PC-3 (cell line): Measurements from ENCODE around the gene DAPK1. TPM values are rescaled to one million over a fixed set of nuclear protein-coding genes. Genes with fewer than 3 reads are reported as not detected.

ENCODE experiments used
- ATAC-seq: fragments of 200-7000 bp; cut with Tn5 transposase; 2 replicates; pipeline ENCODE4 v1.9.1; 2020; ENCODE audit warnings: mild to moderate bottlenecking, moderate library complexity
- BruUV-seq: library from RNA; stranded (reverse); fragments of 400-500 nt; replicated peaks from 2 replicates; lab custom pipeline; 2021; lab: Mats Ljungman, UMichigan
- CTCF ChIA-PET: fragments of 300-600 bp; sonication (Branson Sonifier 250); formaldehyde crosslinking; loops from one replicate; lab custom pipeline; 2022; ENCODE audit warnings: antibody characterized with exemption; lab: Charles Lee
- POLR2A ChIA-PET: fragments of 300-600 bp; sonication (Branson Sonifier 250); formaldehyde crosslinking; loops from one replicate; lab custom pipeline; 2022; ENCODE audit warnings: antibody characterized with exemption; ENCODE audit not compliant: unreplicated experiment; lab: Charles Lee
- DNase-seq: peaks from one replicate; pipeline ENCODE4 v3.0.0-alpha.2; 2015
- H2AFZ ChIP-seq: fragments of 300-600 bp; sonication (generic); 2 replicates; pipeline ENCODE4 v1.6.0; 2016; ENCODE audit warnings: antibody characterized with exemption, low read length
- H3F3A ChIP-seq: fragments of 300-600 bp; sonication (generic); one replicate; pipeline ENCODE4 v1.6.0; 2017; ENCODE audit warnings: antibody characterized with exemption, low read length, control low read depth, mild to moderate bottlenecking; ENCODE audit not compliant: unreplicated experiment
- H3K27ac ChIP-seq: fragments of 300-600 bp; sonication (generic); 2 replicates; pipeline ENCODE4 v1.5.1; 2016; ENCODE audit warnings: mild to moderate bottlenecking, low read length
- H3K27me3 ChIP-seq: fragments of 300-600 bp; sonication (generic); 2 replicates; pipeline ENCODE4 v1.6.1; 2016; ENCODE audit warnings: low read length, mixed read lengths
- H3K36me3 ChIP-seq: fragments of 300-600 bp; sonication (generic); 2 replicates; pipeline ENCODE4 v1.6.1; 2016; ENCODE audit warnings: low read depth, mixed run types, low read length, mixed read lengths
- H3K4me1 ChIP-seq: fragments of 300-600 bp; sonication (generic); 2 replicates; pipeline ENCODE4 v1.5.1; 2016; ENCODE audit warnings: low read length; ENCODE audit not compliant: insufficient read depth
- H3K4me2 ChIP-seq: fragments of 300-600 bp; sonication (generic); 2 replicates; pipeline ENCODE4 v1.6.0; 2016; ENCODE audit warnings: low read length
- H3K4me3 ChIP-seq: fragments of 300-600 bp; sonication (generic); 2 replicates; pipeline ENCODE4 v1.5.1; 2016; ENCODE audit warnings: mild to moderate bottlenecking, low read length, mixed read lengths
- H3K79me2 ChIP-seq: fragments of 300-600 bp; sonication (generic); 2 replicates; pipeline ENCODE4 v1.6.1; 2017; ENCODE audit warnings: low read length, mixed read lengths
- H3K9ac ChIP-seq: fragments of 300-600 bp; sonication (generic); 2 replicates; pipeline ENCODE4 v1.6.0; 2016; ENCODE audit warnings: mild to moderate bottlenecking, low read length
- H3K9me2 ChIP-seq: fragments of 300-600 bp; sonication (generic); replicated peaks from 2 replicates; pipeline ENCODE4 v1.6.1; 2016; ENCODE audit warnings: mixed run types, low read length, mixed read lengths
- H3K9me3 ChIP-seq: fragments of 300-600 bp; sonication (generic); 2 replicates; pipeline ENCODE4 v1.6.1; 2016; ENCODE audit warnings: low read length, mixed read lengths
- H4K20me1 ChIP-seq: fragments of 300-600 bp; sonication (generic); 2 replicates; pipeline ENCODE4 v1.6.1; 2016; ENCODE audit warnings: low read length, mixed read lengths
- CTCF ChIP-seq: fragments of 300-600 bp; sonication (generic); conservative IDR thresholded peaks from 2 replicates; pipeline ENCODE4 v1.5.1; 2017; ENCODE audit warnings: antibody characterized with exemption, low read depth, mild to moderate bottlenecking, low read length
- EZH2 ChIP-seq: fragments of 300-600 bp; sonication (generic); IDR thresholded peaks from one replicate; pipeline ENCODE4 v1.6.1; 2017; ENCODE audit warnings: antibody characterized with exemption, mild to moderate bottlenecking, low read length; ENCODE audit not compliant: unreplicated experiment
- EZH2phosphoT487 ChIP-seq: fragments of 300-600 bp; sonication (generic); IDR thresholded peaks from 2 replicates; pipeline ENCODE4 v1.6.1; 2018; ENCODE audit warnings: mild to moderate bottlenecking, antibody characterized with exemption, low read length, borderline replicate concordance
- intact Hi-C: fragments of 100-400 bp; cut with micrococcal nuclease; formaldehyde crosslinking; loops from 2 replicates; pipeline ENCODE4 v1.9.0; 2023
- total RNA-seq: library from RNA; depleted of rRNA; stranded (reverse); fragments of >200 nt; gene quantifications from 2 replicates; pipeline ENCODE4 v1.2.3, GENCODE V29; 2014

Gene DAPK1
- total RNA-seq, 1 experiment from 2014 or later: not detected

- POLR2A ChIA-PET: no interaction called here
- Histone ChIP-seq H3K4me3 (no peak overlapping the region), H4K20me1 (no peaks in the 10 kb centered on the region), H3K27me3 (no peaks in the 10 kb centered on the region; the same call in 1 of the 2 replicates), H3K9me2 (no peaks in the 10 kb centered on the region), H2AFZ (no peak overlapping the region), H3K79me2 (no peaks in the 10 kb centered on the region), H3F3A (no peaks in the 10 kb centered on the region), H3K36me3 (no peaks in the 10 kb centered on the region), H3K4me2 (no peak overlapping the region), H3K4me1 (no peaks in the 10 kb centered on the region), H3K9me3 (no peaks in the 10 kb centered on the region), H3K27ac (no peak overlapping the region), H3K9ac (no peak overlapping the region)
- DNase-seq (no peak), ATAC-seq (no peak)
- CTCF ChIA-PET: no interaction called here
- TF ChIP-seq CTCF (no peak), EZH2phosphoT487 (no peak), EZH2 (no peak)
- no TSS peak for BruUV-seq
- intact Hi-C loops: no loop called here
Measured at GRCh38 chr9:87564791-87565241, 67.1 kb downstream of the DAPK1 start.

- DNase-seq (no peak), ATAC-seq (no peak)
- intact Hi-C loops: no loop called here
- no peaks in the 10 kb centered on the region for H3K4me1 ChIP-seq
- TF ChIP-seq EZH2phosphoT487 (no peak), CTCF (no peak), EZH2 (no peak)
- no peaks in the 10 kb centered on the region for H3K79me2 ChIP-seq
- no peaks in the 10 kb centered on the region; the same call in 1 of the 2 replicates for H3K27me3 ChIP-seq
- no peak overlapping the region for H3K9ac ChIP-seq
- ChIA-PET POLR2A (no interaction called here), CTCF (no interaction called here)
- no peaks in the 10 kb centered on the region for H3K9me2 ChIP-seq
- H3K27ac ChIP-seq: no peak overlapping the region
- H2AFZ ChIP-seq: no peak overlapping the region
- H3K4me3 ChIP-seq: no peak overlapping the region
- no peaks in the 10 kb centered on the region for H3F3A ChIP-seq
- BruUV-seq: no TSS peak
- H3K36me3 ChIP-seq: no peaks in the 10 kb centered on the region
- H3K4me2 ChIP-seq: no peak overlapping the region
- no peaks in the 10 kb centered on the region for H4K20me1 ChIP-seq
- H3K9me3 ChIP-seq: no peaks in the 10 kb centered on the region
Measured at GRCh38 chr9:87567001-87567400, 69.3 kb downstream of the DAPK1 start.

GRCh38 chr9:87567571-87567970 lies 69.9 kb downstream of the DAPK1 start:
- Histone ChIP-seq H2AFZ (no peak overlapping the region), H3K4me2 (no peak overlapping the region), H3K27ac (no peak overlapping the region), H3K27me3 (no peaks in the 10 kb centered on the region; the same call in 1 of the 2 replicates), H3K9me3 (no peaks in the 10 kb centered on the region), H3K4me1 (no peaks in the 10 kb centered on the region), H3K4me3 (no peak overlapping the region), H3K79me2 (no peaks in the 10 kb centered on the region), H4K20me1 (no peaks in the 10 kb centered on the region), H3K9ac (no peak overlapping the region), H3K36me3 (no peaks in the 10 kb centered on the region), H3F3A (no peaks in the 10 kb centered on the region), H3K9me2 (no peaks in the 10 kb centered on the region)
- no peak for TF ChIP-seq EZH2
- no peak for TF ChIP-seq CTCF
- TF ChIP-seq EZH2phosphoT487: no peak
- CTCF ChIA-PET: no interaction called here
- no TSS peak for BruUV-seq
- DNase-seq: no peak
- ATAC-seq: no peak
- intact Hi-C loops: no loop called here
- POLR2A ChIA-PET: no interaction called here
